ENCODE measurements around the gene LYPD5.
"Not testable (repeated sequence)": the region's sequence is repeated elsewhere in the genome, so short reads cannot be mapped to it uniquely, and the experiment has no call there.

DNA sequence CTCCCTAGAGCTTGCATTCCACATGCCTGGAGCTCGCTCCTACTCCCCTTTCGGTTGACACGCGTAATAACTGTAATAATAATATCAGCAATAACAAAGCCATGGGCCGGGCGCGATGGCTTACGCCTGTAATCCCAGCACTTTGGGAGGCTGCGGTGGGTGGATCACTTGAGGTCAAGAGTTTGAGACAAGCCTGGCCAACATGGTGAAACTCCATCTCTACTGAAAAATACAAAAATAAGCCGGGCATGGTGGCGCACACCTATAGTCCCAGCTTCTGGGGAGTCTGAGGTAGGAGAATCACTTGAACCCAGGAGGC is 27.3 kb downstream of the LYPD5 start:
- TF ChIP-seq SRSF4 (IDR thresholded peaks at IDR 0.05; ENCODE audit: low read depth, low read length, poor library complexity, severe bottlenecking); GTF2F1 (IDR thresholded peaks at IDR 0.05; ENCODE audit: low read length); ZNF138 (CRISPR knock-in tag; IDR thresholded peaks at IDR 0.05; ENCODE audit: low read depth); RELA (CRISPR knock-in tag; IDR thresholded peaks at IDR 0.05); NFIC (IDR thresholded peaks at IDR 0.05; ENCODE audit: low read length); ZSCAN20 (CRISPR knock-in tag; IDR thresholded peaks at IDR 0.05; ENCODE audit: borderline replicate concordance); CBX1 (IDR thresholded peaks at IDR 0.05; ENCODE audit: low read depth); ZNF670 (CRISPR knock-in tag; IDR thresholded peaks at IDR 0.05; ENCODE audit: borderline replicate concordance); ETV5 (CRISPR knock-in tag; IDR thresholded peaks at IDR 0.05; ENCODE audit: borderline replicate concordance); ZNF17 (CRISPR knock-in tag; IDR thresholded peaks at IDR 0.05); FOXP1 (IDR thresholded peaks at IDR 0.05); FOXP1 (CRISPR knock-in tag; IDR thresholded peaks at IDR 0.05): not testable (repeated sequence)
- TF ChIP-seq, protein P1, sequence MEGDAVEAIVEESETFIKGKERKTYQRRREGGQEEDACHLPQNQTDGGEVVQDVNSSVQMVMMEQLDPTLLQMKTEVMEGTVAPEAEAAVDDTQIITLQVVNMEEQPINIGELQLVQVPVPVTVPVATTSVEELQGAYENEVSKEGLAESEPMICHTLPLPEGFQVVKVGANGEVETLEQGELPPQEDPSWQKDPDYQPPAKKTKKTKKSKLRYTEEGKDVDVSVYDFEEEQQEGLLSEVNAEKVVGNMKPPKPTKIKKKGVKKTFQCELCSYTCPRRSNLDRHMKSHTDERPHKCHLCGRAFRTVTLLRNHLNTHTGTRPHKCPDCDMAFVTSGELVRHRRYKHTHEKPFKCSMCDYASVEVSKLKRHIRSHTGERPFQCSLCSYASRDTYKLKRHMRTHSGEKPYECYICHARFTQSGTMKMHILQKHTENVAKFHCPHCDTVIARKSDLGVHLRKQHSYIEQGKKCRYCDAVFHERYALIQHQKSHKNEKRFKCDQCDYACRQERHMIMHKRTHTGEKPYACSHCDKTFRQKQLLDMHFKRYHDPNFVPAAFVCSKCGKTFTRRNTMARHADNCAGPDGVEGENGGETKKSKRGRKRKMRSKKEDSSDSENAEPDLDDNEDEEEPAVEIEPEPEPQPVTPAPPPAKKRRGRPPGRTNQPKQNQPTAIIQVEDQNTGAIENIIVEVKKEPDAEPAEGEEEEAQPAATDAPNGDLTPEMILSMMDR (CRISPR knock-in tag; IDR thresholded peaks at IDR 0.05): not testable (repeated sequence)

Measured in HepG2 (cell line).